ENCODE results near the gene CCR7. TPM values are rescaled to one million over a fixed set of nuclear protein-coding genes. Genes with fewer than 3 reads are reported as not detected.

Gene CCR7
- total RNA-seq, 1 experiment from 2014 or later: 0.57 TPM

DNA sequence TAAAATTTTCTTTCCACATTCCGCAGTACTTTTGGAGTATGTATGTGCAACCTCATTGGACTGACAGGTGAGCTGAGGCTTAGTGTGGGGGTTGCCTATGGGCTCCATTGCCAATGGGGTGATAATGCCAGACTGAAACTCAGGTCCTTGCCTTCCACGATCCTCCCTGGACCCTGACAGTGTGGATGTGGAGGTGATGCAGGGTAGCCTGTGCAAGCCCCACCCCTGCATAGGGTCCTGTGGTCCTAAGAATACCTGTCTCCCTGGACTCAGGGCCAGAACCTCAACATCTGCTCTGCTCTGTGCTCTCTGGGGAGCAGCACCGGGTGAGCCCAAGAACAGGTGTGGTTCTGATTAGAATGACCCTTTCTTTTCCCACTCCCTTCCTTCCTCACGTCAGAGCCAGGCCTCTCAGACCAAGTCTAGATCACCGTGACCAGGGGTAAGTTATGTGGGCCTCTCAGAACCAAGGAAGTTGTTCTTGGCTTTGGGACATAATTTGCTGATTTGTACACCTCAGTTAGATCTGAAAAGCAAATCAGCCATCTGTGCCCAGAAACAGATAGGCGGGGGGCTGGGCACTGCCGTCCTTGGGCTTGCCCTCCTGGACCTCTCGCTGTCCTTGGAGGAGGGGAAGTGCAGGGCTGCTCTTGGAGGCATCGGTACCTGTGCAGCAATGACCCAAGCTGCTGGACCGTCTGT is 55.5 kb downstream of the CCR7 start (continued):
- TF ChIP-seq IRF2 (CRISPR knock-in tag; IDR thresholded peaks at IDR 0.05; ENCODE audit: borderline replicate concordance, low read depth): no peak
- TF ChIP-seq, protein P1, sequence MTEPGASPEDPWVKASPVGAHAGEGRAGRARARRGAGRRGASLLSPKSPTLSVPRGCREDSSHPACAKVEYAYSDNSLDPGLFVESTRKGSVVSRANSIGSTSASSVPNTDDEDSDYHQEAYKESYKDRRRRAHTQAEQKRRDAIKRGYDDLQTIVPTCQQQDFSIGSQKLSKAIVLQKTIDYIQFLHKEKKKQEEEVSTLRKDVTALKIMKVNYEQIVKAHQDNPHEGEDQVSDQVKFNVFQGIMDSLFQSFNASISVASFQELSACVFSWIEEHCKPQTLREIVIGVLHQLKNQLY (CRISPR knock-in tag; IDR thresholded peaks at IDR 0.05): no peak
- TF ChIP-seq FOXK1 (CRISPR knock-in tag; IDR thresholded peaks at IDR 0.05): no peak
- no peak for TF ChIP-seq ZSCAN18 (CRISPR knock-in tag; IDR thresholded peaks at IDR 0.05)
- TF ChIP-seq E2F1 (CRISPR knock-in tag; IDR thresholded peaks at IDR 0.05): no peak

DNA sequence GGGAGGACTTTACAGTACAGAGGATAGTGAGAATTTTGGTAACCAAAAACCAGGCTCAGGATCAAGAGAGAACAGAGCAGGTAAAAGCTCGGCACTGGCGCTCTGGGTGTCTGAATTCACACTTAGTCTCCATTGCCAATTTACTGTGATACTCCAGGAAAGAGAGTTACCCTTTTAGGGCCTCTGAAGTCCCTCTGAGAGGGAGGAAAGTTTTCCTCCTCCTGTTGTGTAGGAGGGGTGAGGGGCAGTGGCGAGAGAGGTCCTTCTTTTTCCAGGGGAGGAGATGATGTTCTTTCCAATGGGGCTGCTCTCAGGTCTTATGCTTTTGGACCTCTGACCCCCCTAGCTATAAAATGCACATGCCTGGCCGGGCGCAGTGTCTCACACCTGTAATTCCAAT is 58.5 kb downstream of the CCR7 start:
- CTCF ChIA-PET: interaction anchor here (0.8 to 1.8 kb wide), 2 partner anchors 26 to 53 kb away, joined by 3 to 5 read pairs; no protein-coding TSS in a partner anchor
- peaks cover 17% of the 10 kb centered on the region for H3K4me1 Mint-ChIP-seq
- H3K9me3 Mint-ChIP-seq: peaks cover 7% of the 10 kb centered on the region
- TF ChIP-seq MXD4 (CRISPR knock-in tag; IDR thresholded peaks at IDR 0.05; ENCODE audit: borderline replicate concordance) (no peak), NR3C1 (CRISPR knock-in tag; conservative IDR thresholded peaks at IDR 0.05; ENCODE audit: low read depth) (no peak), JAZF1 (CRISPR knock-in tag; IDR thresholded peaks at IDR 0.05) (no peak), ATF6 (CRISPR knock-in tag; IDR thresholded peaks at IDR 0.05) (no peak), ATF2 (CRISPR knock-in tag; IDR thresholded peaks at IDR 0.05; ENCODE audit: borderline replicate concordance, low read depth) (no peak), EMX1 (CRISPR knock-in tag; IDR thresholded peaks at IDR 0.05) (no peak), ZNF396 (CRISPR knock-in tag; IDR thresholded peaks at IDR 0.05; ENCODE audit: borderline replicate concordance) (no peak), SMAD3 (CRISPR knock-in tag; IDR thresholded peaks at IDR 0.05; ENCODE audit: borderline replicate concordance) (no peak), NFE2L1 (CRISPR knock-in tag; IDR thresholded peaks at IDR 0.05) (no peak), AR (CRISPR knock-in tag; IDR thresholded peaks at IDR 0.05) (no peak), KAT7 (CRISPR knock-in tag; IDR thresholded peaks at IDR 0.05; ENCODE audit: borderline replicate concordance) (no peak), TEAD1 (CRISPR knock-in tag; IDR thresholded peaks at IDR 0.05) (no peak), E2F1 (CRISPR knock-in tag; IDR thresholded peaks at IDR 0.05) (no peak), ZNF219 (CRISPR knock-in tag; IDR thresholded peaks at IDR 0.05; ENCODE audit: borderline replicate concordance) (no peak), ZNF416 (CRISPR knock-in tag; IDR thresholded peaks at IDR 0.05) (no peak), ZNF671 (CRISPR knock-in tag; IDR thresholded peaks at IDR 0.05) (no peak), FOXP1 (CRISPR knock-in tag; IDR thresholded peaks at IDR 0.05; ENCODE audit: borderline replicate concordance) (no peak)
- TF ChIP-seq, protein P2, sequence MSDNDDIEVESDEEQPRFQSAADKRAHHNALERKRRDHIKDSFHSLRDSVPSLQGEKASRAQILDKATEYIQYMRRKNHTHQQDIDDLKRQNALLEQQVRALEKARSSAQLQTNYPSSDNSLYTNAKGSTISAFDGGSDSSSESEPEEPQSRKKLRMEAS (CRISPR knock-in tag; IDR thresholded peaks at IDR 0.05): no peak
- DNase-seq (ENCODE audit: low spot score) (no peak), ATAC-seq (no peak)
- H3K36me3 Mint-ChIP-seq: no peaks in the 10 kb centered on the region
- no peaks in the 10 kb centered on the region; the same call in 1 of the 2 replicates for H3K27me3 Mint-ChIP-seq (ENCODE audit: low read depth)
- POLR2A ChIA-PET: no interaction called here
- no peak overlapping the region for H3K27ac Mint-ChIP-seq
- no peak overlapping the region for H3K4me3 Mint-ChIP-seq
